ENCODE results near the gene TGIF2. TPM values are rescaled to one million over a fixed set of nuclear protein-coding genes. Genes with fewer than 3 reads are reported as not detected.
A peak's percentile ranks its signal among the peaks of the same experiment; 100 is the strongest.

The TGIF2 gene
- total RNA-seq, 1 experiment from 2014 or later, result 71.1 TPM

DNA sequence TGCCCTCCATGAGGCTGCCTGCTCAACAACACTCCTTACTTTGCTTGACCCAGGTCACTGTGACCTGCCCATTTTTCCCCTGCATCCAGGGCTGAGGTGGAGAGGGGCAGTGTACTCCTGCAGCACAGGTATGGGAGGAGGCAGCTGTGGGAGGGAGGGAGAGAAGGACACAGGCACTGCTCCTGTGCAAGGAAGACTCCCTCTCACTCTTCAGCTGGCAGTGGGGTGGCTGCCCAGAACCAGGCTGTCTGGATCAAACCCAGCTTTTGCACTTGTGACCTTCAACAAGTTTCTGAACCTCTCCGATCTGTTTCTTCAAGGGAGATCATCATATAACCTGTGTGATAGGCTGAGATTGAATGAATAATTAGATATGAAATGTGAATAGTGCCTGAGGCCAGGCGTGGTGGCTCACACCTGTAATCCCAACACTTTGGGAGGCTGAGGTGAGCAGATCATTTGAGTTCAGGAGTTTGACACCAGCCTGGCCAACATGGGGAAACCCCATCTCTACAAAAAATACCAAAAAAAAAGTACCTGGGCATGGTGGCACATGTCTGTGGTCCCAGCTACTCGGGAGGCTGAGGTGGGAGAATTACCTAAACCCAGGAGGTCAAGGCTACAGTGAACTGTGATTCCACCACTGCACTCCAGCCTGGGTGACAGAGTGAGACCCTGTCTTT is 14.1 kb downstream of the TGIF2 start:
- CTCF ChIA-PET, result interaction anchor here (0.5 to 1.8 kb wide), 9 partner anchors 11 to 186 kb away, joined by 3 to 12 read pairs (median 4); partner anchors contain the start of genes DSN1 and RAB5IF
- Mint-ChIP-seq H3K36me3 (peaks cover 52% of the 10 kb centered on the region), H3K9me3 (peaks cover 8% of the 10 kb centered on the region), H3K4me3 (no peak overlapping the region), H3K27ac (peak overlapping the region; percentile 60), H3K27me3 (ENCODE audit: low read depth) (no peaks in the 10 kb centered on the region), H3K4me1 (peaks cover 62% of the 10 kb centered on the region)
- POLR2A ChIA-PET, result interaction anchor here (0.6 to 1.5 kb wide), 3 partner anchors 16 to 757 kb away, joined by 3 to 4 read pairs (median 4); partner anchors contain the start of gene RAB5IF
- DNase-seq (ENCODE audit: low spot score) (no peak), ATAC-seq (no peak)
- TF ChIP-seq ZNF263 (CRISPR knock-in tag; IDR thresholded peaks at IDR 0.05; ENCODE audit: low read depth), result no peak
- TF ChIP-seq PRRX2 (CRISPR knock-in tag; IDR thresholded peaks at IDR 0.05), result no peak
- TF ChIP-seq, protein P1, sequence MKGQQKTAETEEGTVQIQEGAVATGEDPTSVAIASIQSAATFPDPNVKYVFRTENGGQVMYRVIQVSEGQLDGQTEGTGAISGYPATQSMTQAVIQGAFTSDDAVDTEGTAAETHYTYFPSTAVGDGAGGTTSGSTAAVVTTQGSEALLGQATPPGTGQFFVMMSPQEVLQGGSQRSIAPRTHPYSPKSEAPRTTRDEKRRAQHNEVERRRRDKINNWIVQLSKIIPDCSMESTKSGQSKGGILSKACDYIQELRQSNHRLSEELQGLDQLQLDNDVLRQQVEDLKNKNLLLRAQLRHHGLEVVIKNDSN (CRISPR knock-in tag; IDR thresholded peaks at IDR 0.05), result no peak
- TF ChIP-seq ETV6 (CRISPR knock-in tag; IDR thresholded peaks at IDR 0.05), result no peak
- TF ChIP-seq, protein P2, sequence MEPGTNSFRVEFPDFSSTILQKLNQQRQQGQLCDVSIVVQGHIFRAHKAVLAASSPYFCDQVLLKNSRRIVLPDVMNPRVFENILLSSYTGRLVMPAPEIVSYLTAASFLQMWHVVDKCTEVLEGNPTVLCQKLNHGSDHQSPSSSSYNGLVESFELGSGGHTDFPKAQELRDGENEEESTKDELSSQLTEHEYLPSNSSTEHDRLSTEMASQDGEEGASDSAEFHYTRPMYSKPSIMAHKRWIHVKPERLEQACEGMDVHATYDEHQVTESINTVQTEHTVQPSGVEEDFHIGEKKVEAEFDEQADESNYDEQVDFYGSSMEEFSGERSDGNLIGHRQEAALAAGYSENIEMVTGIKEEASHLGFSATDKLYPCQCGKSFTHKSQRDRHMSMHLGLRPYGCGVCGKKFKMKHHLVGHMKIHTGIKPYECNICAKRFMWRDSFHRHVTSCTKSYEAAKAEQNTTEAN (CRISPR knock-in tag; IDR thresholded peaks at IDR 0.05), result no peak
- no peak for TF ChIP-seq GRHL2 (CRISPR knock-in tag; IDR thresholded peaks at IDR 0.05; ENCODE audit: insufficient replicate concordance, severe bottlenecking)
- no peak for TF ChIP-seq USF2 (CRISPR knock-in tag; IDR thresholded peaks at IDR 0.05)
- TF ChIP-seq, protein P3, sequence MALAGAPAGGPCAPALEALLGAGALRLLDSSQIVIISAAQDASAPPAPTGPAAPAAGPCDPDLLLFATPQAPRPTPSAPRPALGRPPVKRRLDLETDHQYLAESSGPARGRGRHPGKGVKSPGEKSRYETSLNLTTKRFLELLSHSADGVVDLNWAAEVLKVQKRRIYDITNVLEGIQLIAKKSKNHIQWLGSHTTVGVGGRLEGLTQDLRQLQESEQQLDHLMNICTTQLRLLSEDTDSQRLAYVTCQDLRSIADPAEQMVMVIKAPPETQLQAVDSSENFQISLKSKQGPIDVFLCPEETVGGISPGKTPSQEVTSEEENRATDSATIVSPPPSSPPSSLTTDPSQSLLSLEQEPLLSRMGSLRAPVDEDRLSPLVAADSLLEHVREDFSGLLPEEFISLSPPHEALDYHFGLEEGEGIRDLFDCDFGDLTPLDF (CRISPR knock-in tag; IDR thresholded peaks at IDR 0.05), result no peak
- TF ChIP-seq, protein P4, sequence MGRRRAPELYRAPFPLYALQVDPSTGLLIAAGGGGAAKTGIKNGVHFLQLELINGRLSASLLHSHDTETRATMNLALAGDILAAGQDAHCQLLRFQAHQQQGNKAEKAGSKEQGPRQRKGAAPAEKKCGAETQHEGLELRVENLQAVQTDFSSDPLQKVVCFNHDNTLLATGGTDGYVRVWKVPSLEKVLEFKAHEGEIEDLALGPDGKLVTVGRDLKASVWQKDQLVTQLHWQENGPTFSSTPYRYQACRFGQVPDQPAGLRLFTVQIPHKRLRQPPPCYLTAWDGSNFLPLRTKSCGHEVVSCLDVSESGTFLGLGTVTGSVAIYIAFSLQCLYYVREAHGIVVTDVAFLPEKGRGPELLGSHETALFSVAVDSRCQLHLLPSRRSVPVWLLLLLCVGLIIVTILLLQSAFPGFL (CRISPR knock-in tag; IDR thresholded peaks at IDR 0.05; ENCODE audit: borderline replicate concordance), result no peak
- no peak for TF ChIP-seq ZNF396 (CRISPR knock-in tag; IDR thresholded peaks at IDR 0.05; ENCODE audit: borderline replicate concordance)
- TF ChIP-seq ELF4 (CRISPR knock-in tag; IDR thresholded peaks at IDR 0.05; ENCODE audit: low read depth), result no peak
- no peak for TF ChIP-seq ZNF671 (CRISPR knock-in tag; IDR thresholded peaks at IDR 0.05)
- TF ChIP-seq, protein P5, sequence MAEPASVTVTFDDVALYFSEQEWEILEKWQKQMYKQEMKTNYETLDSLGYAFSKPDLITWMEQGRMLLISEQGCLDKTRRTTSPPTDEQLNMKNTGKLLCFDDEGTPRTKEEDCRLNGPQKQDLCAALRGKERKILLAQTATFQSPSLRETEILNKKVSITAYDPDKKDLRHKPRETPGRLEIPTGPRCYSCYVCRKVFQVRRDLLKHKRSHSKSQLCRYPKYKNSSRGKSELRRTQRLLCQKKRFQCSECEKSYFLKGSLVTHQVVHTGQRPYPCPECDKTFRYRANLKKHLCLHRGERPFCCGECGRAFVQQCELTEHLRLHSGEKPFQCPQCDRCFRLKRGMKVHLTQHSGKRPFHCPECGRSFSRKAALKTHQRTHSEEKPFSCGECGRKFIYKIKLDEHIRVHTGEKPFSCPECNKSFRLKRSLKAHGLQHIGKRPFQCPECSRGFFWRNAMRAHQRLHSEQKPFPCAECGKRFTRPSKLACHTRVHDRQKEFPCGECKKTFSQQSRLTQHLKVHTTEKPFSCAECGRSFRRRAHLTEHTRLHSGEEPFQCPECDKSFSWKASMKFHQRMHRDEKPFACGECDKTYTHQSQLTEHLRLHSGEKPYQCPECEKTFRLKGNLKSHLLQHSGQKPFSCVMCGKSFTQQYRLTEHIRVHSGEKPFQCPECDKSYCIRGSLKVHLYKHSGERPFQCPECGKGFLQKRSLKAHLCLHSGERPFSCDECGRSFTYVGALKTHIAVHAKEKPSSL (CRISPR knock-in tag; conservative IDR thresholded peaks at IDR 0.05), result no peak
- no peak for TF ChIP-seq CTCF (IDR thresholded peaks at IDR 0.05)
- no peak for TF ChIP-seq PRDM15 (CRISPR knock-in tag; IDR thresholded peaks at IDR 0.05)
